ENCODE measurements around the gene EPC1. TPM values are rescaled to one million over a fixed set of nuclear protein-coding genes. Genes with fewer than 3 reads are reported as not detected.

The EPC1 gene
- total and polyA plus RNA-seq, 10 of the 15 experiments (the other 5 are each of a cell fraction or from before 2014, with no cell fraction given) = 6.8 to 59.2 (median 19.4) TPM

DNA sequence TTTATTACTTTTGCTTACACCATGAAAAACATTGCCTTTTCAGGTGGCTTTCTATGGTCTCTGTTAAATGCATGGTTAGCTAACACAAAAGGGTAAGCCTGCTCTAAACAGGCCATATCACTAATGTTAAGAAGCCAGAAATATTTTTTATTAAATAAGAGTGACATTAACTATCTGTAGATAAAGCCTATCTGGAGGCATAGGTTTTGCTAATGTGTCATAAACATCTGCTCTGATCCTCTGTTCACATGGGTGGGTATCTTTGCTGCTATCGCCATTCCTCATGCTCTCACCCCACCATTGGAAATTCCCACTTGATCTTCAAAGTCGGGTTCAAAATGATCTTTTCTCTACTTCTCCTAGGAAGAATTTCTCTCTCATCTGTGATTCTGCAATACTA, 32.4 kb downstream of the EPC1 start:
- in situ Hi-C loops (cut with MboI) = no loop called here
- FAIRE-seq = no peak
- H3K9me3 ChIP-seq (replicated peaks; ENCODE audit: control insufficient read depth, insufficient read depth, low read length) = no peaks in the 10 kb centered on the region; the same call in 1 of the 3 replicates
- no peak for ATAC-seq
- H3K4me3 ChIP-seq = no peak overlapping the region
- ChIA-PET RAD21 (ENCODE audit: unreplicated experiment) (interaction anchor here (1.0 to 2.5 kb wide), 7 partner anchors 8 to 39 kb away, joined by 3 to 13 read pairs (median 4); no protein-coding TSS in a partner anchor), CTCF (interaction anchor here (0.8 to 2.5 kb wide), 13 partner anchors 8 to 68 kb away, joined by 3 to 20 read pairs (median 4); no protein-coding TSS in a partner anchor), SMC1A (ENCODE audit: uncharacterized antibody, unreplicated experiment) (interaction anchor here (0.7 to 13.4 kb wide), 17 partner anchors 8 to 60 kb away, joined by 3 to 205 read pairs (median 4); no protein-coding TSS in a partner anchor), POLR2A (interaction anchor here (0.8 to 1.7 kb wide), 3 partner anchors 14 to 35 kb away, joined by 3 to 4 read pairs (median 4); no protein-coding TSS in a partner anchor)
- BruUV-seq (replicated peaks) = no TSS peak
- no peaks in the 10 kb centered on the region for H4K20me1 ChIP-seq (ENCODE audit: control insufficient read depth, insufficient read depth)
- H3K36me3 ChIP-seq (ENCODE audit: control insufficient read depth in 2 of 2, insufficient read depth in 2 of 2, low read length in 1 of 2) = peaks cover 0 to 5% of the 10 kb centered on the region in 2 experiments; a peak in 3 of 4 replicates
- WGBS (ENCODE audit: insufficient coverage, insufficient replicate concordance, low lambda C conversion rate, missing lambda C conversion rate) = 34% methylated on average over 2 of the region's 2 CpGs
- H3K9ac ChIP-seq (ENCODE audit: control insufficient read depth, insufficient read depth, low read length) = no peak overlapping the region
- H3K4me2 ChIP-seq (ENCODE audit: control insufficient read depth, insufficient read depth) = peak overlapping the region; percentile 31
- H3K27ac ChIP-seq (ENCODE audit: control insufficient read depth, insufficient read depth) = peak overlapping the region; percentile 64
- H3K79me2 ChIP-seq (ENCODE audit: control insufficient read depth, insufficient read depth, low read length) = peaks cover 94% of the 10 kb centered on the region
- intact Hi-C loops (cut with micrococcal nuclease; ENCODE audit: unreplicated experiment) = no loop called here
- no peaks in the 10 kb centered on the region for H3K27me3 ChIP-seq (replicated peaks in 1 of 2; ENCODE audit: control insufficient read depth in 2 of 2, insufficient read depth in 2 of 2, low read length in 1 of 2)
- peaks cover 46% of the 10 kb centered on the region for H3K4me1 ChIP-seq (ENCODE audit: control insufficient read depth, insufficient read depth, low read length)
- H2AFZ ChIP-seq (ENCODE audit: control insufficient read depth, low read depth, low read length) = no peak overlapping the region
- DNase-seq (ENCODE audit: low read depth, low spot score) = no peak
- TF ChIP-seq LARP7 (IDR thresholded peaks at IDR 0.05) (no peak), IKZF1 (conservative IDR thresholded peaks at IDR 0.05) (no peak), SUZ12 (IDR thresholded peaks at IDR 0.05; ENCODE audit: unreplicated experiment) (no peak), HCFC1 (IDR thresholded peaks at IDR 0.05; ENCODE audit: low read length) (no peak), EP300 (IDR thresholded peaks at IDR 0.05; ENCODE audit: borderline replicate concordance in 1 of 2, control insufficient read depth in 1 of 2, low read depth in 2 of 2, low read length in 2 of 2) (no peak), GABPA (IDR thresholded peaks at IDR 0.05; ENCODE audit: low read depth) (no peak), CHD2 (IDR thresholded peaks at IDR 0.05; ENCODE audit: borderline replicate concordance, low read depth, low read length) (no peak), MTA2 (IDR thresholded peaks at IDR 0.05; ENCODE audit: low read depth) (no peak), ZBTB33 (IDR thresholded peaks at IDR 0.05) (no peak), BCL11A (IDR thresholded peaks at IDR 0.05; ENCODE audit: low read depth, low read length) (no peak), JUNB (IDR thresholded peaks at IDR 0.05) (no peak)
- TF ChIP-seq, protein P1, sequence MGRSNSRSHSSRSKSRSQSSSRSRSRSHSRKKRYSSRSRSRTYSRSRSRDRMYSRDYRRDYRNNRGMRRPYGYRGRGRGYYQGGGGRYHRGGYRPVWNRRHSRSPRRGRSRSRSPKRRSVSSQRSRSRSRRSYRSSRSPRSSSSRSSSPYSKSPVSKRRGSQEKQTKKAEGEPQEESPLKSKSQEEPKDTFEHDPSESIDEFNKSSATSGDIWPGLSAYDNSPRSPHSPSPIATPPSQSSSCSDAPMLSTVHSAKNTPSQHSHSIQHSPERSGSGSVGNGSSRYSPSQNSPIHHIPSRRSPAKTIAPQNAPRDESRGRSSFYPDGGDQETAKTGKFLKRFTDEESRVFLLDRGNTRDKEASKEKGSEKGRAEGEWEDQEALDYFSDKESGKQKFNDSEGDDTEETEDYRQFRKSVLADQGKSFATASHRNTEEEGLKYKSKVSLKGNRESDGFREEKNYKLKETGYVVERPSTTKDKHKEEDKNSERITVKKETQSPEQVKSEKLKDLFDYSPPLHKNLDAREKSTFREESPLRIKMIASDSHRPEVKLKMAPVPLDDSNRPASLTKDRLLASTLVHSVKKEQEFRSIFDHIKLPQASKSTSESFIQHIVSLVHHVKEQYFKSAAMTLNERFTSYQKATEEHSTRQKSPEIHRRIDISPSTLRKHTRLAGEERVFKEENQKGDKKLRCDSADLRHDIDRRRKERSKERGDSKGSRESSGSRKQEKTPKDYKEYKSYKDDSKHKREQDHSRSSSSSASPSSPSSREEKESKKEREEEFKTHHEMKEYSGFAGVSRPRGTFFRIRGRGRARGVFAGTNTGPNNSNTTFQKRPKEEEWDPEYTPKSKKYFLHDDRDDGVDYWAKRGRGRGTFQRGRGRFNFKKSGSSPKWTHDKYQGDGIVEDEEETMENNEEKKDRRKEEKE (IDR thresholded peaks at IDR 0.05) = no peak

Measured in GM12878 (cell line).